GM12801 (cell line): ENCODE data around the gene TNFRSF21.

ENCODE experiments used
- TF ChIP-seq, protein P1 (sequence below): IDR thresholded peaks from one replicate; pipeline ENCODE4 v1.5.1; 2011; ENCODE audit warnings: control low read depth; ENCODE audit not compliant: insufficient read length; ENCODE audit errors: extremely low read depth

Gene TNFRSF21

GRCh38 chr6:47303861-47304260, 5.8 kb downstream of the TNFRSF21 start:
- TF ChIP-seq, protein P1, sequence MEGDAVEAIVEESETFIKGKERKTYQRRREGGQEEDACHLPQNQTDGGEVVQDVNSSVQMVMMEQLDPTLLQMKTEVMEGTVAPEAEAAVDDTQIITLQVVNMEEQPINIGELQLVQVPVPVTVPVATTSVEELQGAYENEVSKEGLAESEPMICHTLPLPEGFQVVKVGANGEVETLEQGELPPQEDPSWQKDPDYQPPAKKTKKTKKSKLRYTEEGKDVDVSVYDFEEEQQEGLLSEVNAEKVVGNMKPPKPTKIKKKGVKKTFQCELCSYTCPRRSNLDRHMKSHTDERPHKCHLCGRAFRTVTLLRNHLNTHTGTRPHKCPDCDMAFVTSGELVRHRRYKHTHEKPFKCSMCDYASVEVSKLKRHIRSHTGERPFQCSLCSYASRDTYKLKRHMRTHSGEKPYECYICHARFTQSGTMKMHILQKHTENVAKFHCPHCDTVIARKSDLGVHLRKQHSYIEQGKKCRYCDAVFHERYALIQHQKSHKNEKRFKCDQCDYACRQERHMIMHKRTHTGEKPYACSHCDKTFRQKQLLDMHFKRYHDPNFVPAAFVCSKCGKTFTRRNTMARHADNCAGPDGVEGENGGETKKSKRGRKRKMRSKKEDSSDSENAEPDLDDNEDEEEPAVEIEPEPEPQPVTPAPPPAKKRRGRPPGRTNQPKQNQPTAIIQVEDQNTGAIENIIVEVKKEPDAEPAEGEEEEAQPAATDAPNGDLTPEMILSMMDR = no peak

- TF ChIP-seq, protein P1 = no peak
Observed at GRCh38 chr6:47303342-47303741, 6.4 kb downstream of the TNFRSF21 start.

GRCh38 chr6:47302043-47302442, 7.7 kb downstream of the TNFRSF21 start:
- TF ChIP-seq, protein P1 = no peak

DNA sequence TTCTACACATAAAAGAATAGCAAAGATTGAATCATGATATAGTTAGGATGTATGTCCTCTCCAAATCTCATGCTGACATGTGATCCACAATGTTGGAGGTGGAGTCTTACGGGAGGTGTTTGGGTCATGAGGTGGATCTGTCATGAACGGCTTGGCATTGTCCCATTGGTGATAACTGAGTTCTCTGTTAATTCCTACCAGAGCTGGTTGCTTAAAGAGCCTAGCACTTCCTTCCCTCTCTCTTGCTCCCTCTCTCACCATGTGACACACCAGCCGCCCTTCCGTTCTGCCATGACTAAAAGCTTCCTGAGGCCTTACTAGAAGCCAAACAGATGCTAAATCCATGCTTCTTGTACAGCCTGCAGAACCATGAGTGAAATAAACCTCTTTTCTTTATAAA, 8.3 kb downstream of the TNFRSF21 start:
- TF ChIP-seq, protein P1 = no peak

DNA sequence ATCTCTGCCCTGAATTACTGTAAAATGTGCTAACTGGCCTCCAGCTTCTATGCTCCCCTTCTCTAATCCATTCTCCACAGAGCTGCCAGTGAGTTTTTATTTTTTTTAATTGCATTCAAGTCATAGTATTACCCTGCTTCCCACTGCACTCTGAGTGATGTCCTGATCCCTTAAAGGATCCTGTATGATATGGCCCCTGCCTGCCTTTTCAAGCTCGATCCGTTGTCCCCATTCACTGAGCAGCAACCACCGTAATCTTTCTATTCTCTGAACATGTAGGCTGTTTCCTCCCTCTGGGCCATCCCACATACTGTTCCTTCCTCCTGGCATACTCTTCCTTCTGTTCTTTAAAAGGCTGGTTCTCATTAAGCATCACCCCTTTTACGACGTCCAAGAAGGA, 9.3 kb downstream of the TNFRSF21 start:
- TF ChIP-seq, protein P1 = no peak

DNA sequence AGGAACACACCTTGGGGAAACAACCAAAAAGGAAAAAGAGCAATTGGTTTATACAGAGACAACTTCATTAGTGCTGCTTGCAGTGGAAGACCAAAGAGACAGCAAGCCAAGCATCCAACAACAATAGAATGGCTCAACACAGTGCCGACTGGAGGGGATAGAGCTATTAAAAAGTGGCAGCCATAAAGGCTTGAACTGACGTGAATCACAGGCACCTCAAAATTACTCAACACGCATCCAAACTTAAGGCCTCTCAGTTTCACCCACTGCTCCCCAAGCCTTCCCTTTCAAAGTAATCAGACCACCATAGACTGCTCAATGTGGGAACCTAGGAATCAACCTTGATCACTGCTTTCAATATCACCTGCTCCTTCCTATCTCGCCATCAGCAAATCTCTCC, 9.7 kb downstream of the TNFRSF21 start:
- TF ChIP-seq, protein P1 = no peak

DNA sequence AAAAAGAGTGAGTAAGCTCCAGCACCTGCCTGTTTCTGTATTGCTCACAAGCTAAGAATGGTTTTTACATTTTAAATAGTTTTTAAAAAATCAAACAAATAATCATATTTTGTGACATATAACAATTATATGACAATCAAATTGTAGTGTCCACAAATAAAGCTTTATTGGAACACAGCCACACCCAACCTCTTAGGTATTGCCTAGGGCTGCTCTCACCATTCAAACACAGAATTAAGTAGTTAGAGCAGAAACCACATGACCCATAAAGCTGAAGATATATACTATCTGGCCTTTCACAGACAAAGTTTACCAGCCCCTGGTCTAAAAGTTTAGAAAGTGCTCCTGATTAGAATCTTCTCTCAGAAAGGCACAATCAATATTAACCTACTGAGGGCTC, 11.2 kb downstream of the TNFRSF21 start:
- TF ChIP-seq, protein P1 = no peak

DNA sequence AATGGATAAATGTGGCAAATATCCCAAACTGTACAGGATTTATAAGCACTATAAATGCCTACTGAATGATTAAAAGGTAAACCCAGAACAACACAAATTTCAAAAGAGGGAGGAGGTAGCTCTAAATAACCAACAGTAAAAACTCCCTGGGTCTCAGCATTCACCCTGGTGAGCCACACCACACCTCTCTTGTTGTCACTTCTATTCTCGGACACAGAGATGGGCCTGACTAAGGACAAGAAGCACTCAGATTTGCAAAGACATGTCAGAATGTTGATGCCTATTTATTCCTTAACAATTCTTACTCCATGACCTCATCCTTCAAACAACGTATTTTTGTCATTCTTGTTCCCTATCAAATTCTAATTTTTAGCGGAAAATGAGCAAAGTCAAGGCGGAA, 14.7 kb downstream of the TNFRSF21 start:
- TF ChIP-seq, protein P1 = no peak
